Astrocyte (in vitro differentiated cells and primary cell): Measurements from ENCODE around the gene ADCY5. TPM values are rescaled to one million over a fixed set of nuclear protein-coding genes. Genes with fewer than 3 reads are reported as not detected.

Source experiments
- DNase-seq: peaks from one replicate; pipeline ENCODE4 v3.0.0-alpha.2; 2010; ENCODE audit warnings: low read depth
- FAIRE-seq: peaks from 2 replicates; lab custom pipeline; 2011; peaks lifted over from hg19 to GRCh38; lab: Jason Lieb, UNC
- H2AFZ ChIP-seq: 2 replicates; pipeline ENCODE4 v1.6.0; 2012; ENCODE audit warnings: low read depth, low read length, inconsistent platforms
- H3K27ac ChIP-seq: 2 replicates; pipeline ENCODE4 v1.5.1; 2011; ENCODE audit warnings: low read depth, low read length, inconsistent platforms
- H3K27me3 ChIP-seq: 2 replicates; pipeline ENCODE4 v1.6.0; 2011; ENCODE audit warnings: low read length, inconsistent platforms; ENCODE audit not compliant: insufficient read depth
- H3K36me3 ChIP-seq: 2 replicates; pipeline ENCODE4 v1.5.1; 2011; ENCODE audit warnings: low read length, inconsistent platforms; ENCODE audit not compliant: insufficient read depth
- H3K4me1 ChIP-seq: 2 replicates; pipeline ENCODE4 v1.5.1; 2011; ENCODE audit warnings: low read length, inconsistent platforms; ENCODE audit not compliant: insufficient read depth
- H3K4me2 ChIP-seq: 2 replicates; pipeline ENCODE4 v1.6.0; 2012; ENCODE audit warnings: low read length, inconsistent platforms
- H3K4me3 ChIP-seq: 2 replicates; pipeline ENCODE4 v1.5.1; 2011; ENCODE audit warnings: low read depth, mild to moderate bottlenecking, low read length, inconsistent platforms; ENCODE audit not compliant: insufficient read depth
- H3K79me2 ChIP-seq: 2 replicates; pipeline ENCODE4 v1.6.0; 2012; ENCODE audit warnings: mild to moderate bottlenecking, low read length, inconsistent platforms; ENCODE audit not compliant: insufficient read depth
- H3K9ac ChIP-seq: 2 replicates; pipeline ENCODE4 v1.6.0; 2012; ENCODE audit warnings: mild to moderate bottlenecking, low read length, inconsistent platforms
- H3K9me3 ChIP-seq: 2 replicates; pipeline ENCODE4 v1.5.1; 2012; ENCODE audit warnings: low read depth, mild to moderate bottlenecking, low read length, inconsistent platforms; ENCODE audit not compliant: insufficient read depth
- H4K20me1 ChIP-seq: 2 replicates; pipeline ENCODE4 v1.6.0; 2012; ENCODE audit warnings: low read length, inconsistent platforms; ENCODE audit not compliant: insufficient read depth
- H3K27ac Mint-ChIP-seq: one replicate; pipeline ENCODE4 v1.8.0; 2021; ENCODE audit warnings: mild to moderate bottlenecking, mixed read lengths; ENCODE audit not compliant: unreplicated experiment
- H3K27me3 Mint-ChIP-seq: one replicate; pipeline ENCODE4 v1.8.0; 2021; ENCODE audit warnings: low read depth, mixed read lengths; ENCODE audit not compliant: unreplicated experiment
- H3K36me3 Mint-ChIP-seq: one replicate; pipeline ENCODE4 v1.8.0; 2021; ENCODE audit warnings: low read depth, mixed read lengths; ENCODE audit not compliant: unreplicated experiment
- H3K4me1 Mint-ChIP-seq: one replicate; pipeline ENCODE4 v1.8.0; 2021; ENCODE audit warnings: low read depth, mixed read lengths; ENCODE audit not compliant: unreplicated experiment
- H3K4me3 Mint-ChIP-seq: one replicate; pipeline ENCODE4 v1.8.0; 2021; ENCODE audit warnings: mild to moderate bottlenecking, moderate library complexity, mixed read lengths; ENCODE audit not compliant: unreplicated experiment
- H3K9me3 Mint-ChIP-seq: one replicate; pipeline ENCODE4 v1.8.0; 2021; ENCODE audit warnings: mild to moderate bottlenecking, mixed read lengths; ENCODE audit not compliant: unreplicated experiment
- EZH2 ChIP-seq: IDR thresholded peaks from 2 replicates; pipeline ENCODE4 v1.6.1; 2012; ENCODE audit warnings: mild to moderate bottlenecking, low read length, inconsistent platforms; ENCODE audit not compliant: insufficient read depth
- total RNA-seq: library from RNA; stranded (reverse); gene quantifications from 2 replicates; pipeline ENCODE4 v1.2.1, GENCODE V29; 2021
- TF ChIP-seq, protein P1 (sequence below): IDR thresholded peaks from 2 replicates; pipeline ENCODE4 v1.5.1; 2011; ENCODE audit warnings: low read depth, mild to moderate bottlenecking, inconsistent platforms, low read length, moderate library complexity; ENCODE audit not compliant: insufficient read depth

Gene ADCY5
- total RNA-seq, 1 donor from 2014 or later: 1.2 TPM

DNA sequence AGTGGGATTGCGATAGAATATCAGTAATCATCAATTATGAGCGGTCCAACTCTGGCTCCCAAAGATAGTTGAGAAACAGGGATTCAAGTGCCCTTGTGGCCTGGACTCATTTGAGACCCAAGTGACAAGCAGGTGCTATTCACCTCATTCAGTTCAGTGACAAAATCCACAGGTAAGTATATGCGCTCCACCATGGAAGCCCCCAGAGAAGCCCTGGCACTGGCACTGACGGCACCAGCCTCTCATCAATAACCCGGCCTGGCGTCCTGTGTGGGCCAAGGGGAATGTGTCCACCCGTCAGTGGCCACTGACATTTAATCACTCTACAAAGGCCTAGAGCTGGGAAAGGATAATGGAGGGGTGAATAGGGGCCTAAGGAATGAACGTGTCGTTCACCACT lies 117.2 kb downstream of the ADCY5 start:
- Mint-ChIP-seq H3K4me1 (peaks cover 9% of the 10 kb centered on the region), H3K36me3 (no peaks in the 10 kb centered on the region), H3K27ac (no peak overlapping the region), H3K9me3 (no peaks in the 10 kb centered on the region), H3K27me3 (peaks cover 46% of the 10 kb centered on the region), H3K4me3 (no peak overlapping the region)
- no peak overlapping the region for H3K4me2 ChIP-seq
- TF ChIP-seq, protein P1, sequence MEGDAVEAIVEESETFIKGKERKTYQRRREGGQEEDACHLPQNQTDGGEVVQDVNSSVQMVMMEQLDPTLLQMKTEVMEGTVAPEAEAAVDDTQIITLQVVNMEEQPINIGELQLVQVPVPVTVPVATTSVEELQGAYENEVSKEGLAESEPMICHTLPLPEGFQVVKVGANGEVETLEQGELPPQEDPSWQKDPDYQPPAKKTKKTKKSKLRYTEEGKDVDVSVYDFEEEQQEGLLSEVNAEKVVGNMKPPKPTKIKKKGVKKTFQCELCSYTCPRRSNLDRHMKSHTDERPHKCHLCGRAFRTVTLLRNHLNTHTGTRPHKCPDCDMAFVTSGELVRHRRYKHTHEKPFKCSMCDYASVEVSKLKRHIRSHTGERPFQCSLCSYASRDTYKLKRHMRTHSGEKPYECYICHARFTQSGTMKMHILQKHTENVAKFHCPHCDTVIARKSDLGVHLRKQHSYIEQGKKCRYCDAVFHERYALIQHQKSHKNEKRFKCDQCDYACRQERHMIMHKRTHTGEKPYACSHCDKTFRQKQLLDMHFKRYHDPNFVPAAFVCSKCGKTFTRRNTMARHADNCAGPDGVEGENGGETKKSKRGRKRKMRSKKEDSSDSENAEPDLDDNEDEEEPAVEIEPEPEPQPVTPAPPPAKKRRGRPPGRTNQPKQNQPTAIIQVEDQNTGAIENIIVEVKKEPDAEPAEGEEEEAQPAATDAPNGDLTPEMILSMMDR: no peak
- no peak for TF ChIP-seq EZH2
- peaks cover 17% of the 10 kb centered on the region for H3K27me3 ChIP-seq
- no peaks in the 10 kb centered on the region for H3K4me1 ChIP-seq
- no peak overlapping the region for H2AFZ ChIP-seq
- no peaks in the 10 kb centered on the region for H3K9me3 ChIP-seq
- no peaks in the 10 kb centered on the region for H3K36me3 ChIP-seq
- H3K27ac ChIP-seq: no peak overlapping the region
- H3K9ac ChIP-seq: no peak overlapping the region
- no peak for DNase-seq
- no peak overlapping the region for H3K4me3 ChIP-seq
- FAIRE-seq: no peak
- H3K79me2 ChIP-seq: no peaks in the 10 kb centered on the region
- no peaks in the 10 kb centered on the region for H4K20me1 ChIP-seq

DNA sequence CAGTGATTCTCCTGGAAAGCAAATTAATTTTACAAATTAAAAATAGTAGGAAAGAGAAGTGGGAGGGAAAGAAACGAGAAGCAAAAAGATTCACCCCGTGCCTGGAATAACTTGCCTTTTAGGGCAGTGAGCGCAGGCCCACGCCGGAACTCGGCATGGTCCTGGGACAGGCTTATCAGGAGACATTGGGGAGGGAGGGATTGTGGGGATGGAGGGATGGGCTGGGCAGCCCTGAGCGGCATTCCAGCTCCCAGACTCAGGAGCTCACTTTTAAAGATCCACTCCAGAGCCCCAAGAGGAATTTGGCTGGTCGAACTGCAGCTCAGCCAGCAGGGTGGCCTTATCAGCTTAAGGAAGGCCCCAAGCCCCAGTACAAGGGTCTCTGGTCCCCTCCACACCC lies 117.9 kb downstream of the ADCY5 start:
- H3K4me1 Mint-ChIP-seq: peaks cover 9% of the 10 kb centered on the region
- Histone ChIP-seq H3K27me3 (peaks cover 17% of the 10 kb centered on the region), H3K36me3 (no peaks in the 10 kb centered on the region), H3K4me3 (no peak overlapping the region), H3K9me3 (no peaks in the 10 kb centered on the region), H3K27ac (no peak overlapping the region), H3K9ac (no peak overlapping the region), H4K20me1 (no peaks in the 10 kb centered on the region), H3K4me1 (no peaks in the 10 kb centered on the region), H3K4me2 (no peak overlapping the region), H2AFZ (no peak overlapping the region), H3K79me2 (no peaks in the 10 kb centered on the region)
- no peaks in the 10 kb centered on the region for H3K9me3 Mint-ChIP-seq
- DNase-seq (no peak), FAIRE-seq (no peak)
- H3K4me3 Mint-ChIP-seq: no peak overlapping the region
- TF ChIP-seq, protein P1: no peak
- no peak for TF ChIP-seq EZH2
- no peaks in the 10 kb centered on the region for H3K36me3 Mint-ChIP-seq
- H3K27me3 Mint-ChIP-seq: peaks cover 48% of the 10 kb centered on the region
- H3K27ac Mint-ChIP-seq: no peak overlapping the region

DNA sequence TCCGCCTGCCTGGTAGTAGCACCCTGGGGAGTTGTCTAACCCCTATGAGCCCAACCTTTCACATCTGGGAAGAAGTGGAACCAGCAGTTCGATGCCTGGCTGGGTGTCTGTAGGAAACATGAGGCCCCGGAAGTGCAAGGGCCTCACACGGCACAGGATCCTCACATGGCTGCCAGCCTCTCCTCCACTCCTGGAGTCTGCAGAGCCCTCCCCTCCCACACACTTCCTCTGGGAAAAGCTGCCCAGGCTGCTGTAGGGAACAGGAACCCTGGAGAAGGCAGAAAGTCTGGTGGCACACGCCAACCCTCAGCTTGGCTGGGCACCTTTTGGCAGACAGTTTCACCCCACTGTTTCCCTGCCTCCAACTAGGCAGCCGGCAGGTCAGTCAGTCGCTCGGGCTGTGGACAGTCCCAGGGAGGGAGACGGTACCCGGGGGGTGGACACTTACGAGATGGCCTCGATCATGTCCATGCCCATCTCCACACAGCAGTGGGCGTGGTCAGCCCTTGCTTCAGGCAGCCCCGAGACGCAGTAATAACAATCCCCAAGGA lies 118.4 kb downstream of the ADCY5 start:
- no peaks in the 10 kb centered on the region for H3K36me3 ChIP-seq
- no peak overlapping the region for H3K4me3 Mint-ChIP-seq
- no peak overlapping the region for H3K4me3 ChIP-seq
- H2AFZ ChIP-seq: no peak overlapping the region
- H3K27ac Mint-ChIP-seq: no peak overlapping the region
- H3K4me1 ChIP-seq: no peaks in the 10 kb centered on the region
- DNase-seq: no peak
- H3K9me3 Mint-ChIP-seq: no peaks in the 10 kb centered on the region
- no peaks in the 10 kb centered on the region for H4K20me1 ChIP-seq
- H3K4me1 Mint-ChIP-seq: peaks cover 9% of the 10 kb centered on the region
- H3K27ac ChIP-seq: no peak overlapping the region
- peaks cover 47% of the 10 kb centered on the region for H3K27me3 Mint-ChIP-seq
- no peak for FAIRE-seq
- no peaks in the 10 kb centered on the region for H3K36me3 Mint-ChIP-seq
- H3K27me3 ChIP-seq: peaks cover 17% of the 10 kb centered on the region
- H3K79me2 ChIP-seq: no peaks in the 10 kb centered on the region
- H3K4me2 ChIP-seq: no peak overlapping the region
- TF ChIP-seq, protein P1: no peak
- TF ChIP-seq EZH2: no peak
- H3K9me3 ChIP-seq: no peaks in the 10 kb centered on the region
- no peak overlapping the region for H3K9ac ChIP-seq
